Measurements from ENCODE around the gene PRELID3B.

- no peak for TF ChIP-seq CTCF (conservative IDR thresholded peaks at IDR 0.05)
- no peak for TF ChIP-seq EZH2 (IDR thresholded peaks at IDR 0.05; ENCODE audit: low read depth)
Observed at GRCh38 chr20:59016795-59017492, 25.6 kb downstream of the PRELID3B start.

Measured in PC-9 (cell line).